Left kidney (tissue), 2 donors: Measurements from ENCODE around the gene SLC38A10. TPM values are rescaled to one million over a fixed set of nuclear protein-coding genes. Genes with fewer than 3 reads are reported as not detected.

Experiments used
- DNase-seq: peaks from one replicate; pipeline ENCODE4 v3.0.0-alpha.2; 2013
- polyA plus RNA-seq: library from polyadenylated mRNA; unstranded; fragments of 120-200 nt; gene quantifications from one replicate; pipeline ENCODE4 v1.2.1, GENCODE V29; 2013; ENCODE audit not compliant: insufficient read length

SLC38A10 gene
- polyA plus RNA-seq, 1 donor, result 56.3 TPM

DNA sequence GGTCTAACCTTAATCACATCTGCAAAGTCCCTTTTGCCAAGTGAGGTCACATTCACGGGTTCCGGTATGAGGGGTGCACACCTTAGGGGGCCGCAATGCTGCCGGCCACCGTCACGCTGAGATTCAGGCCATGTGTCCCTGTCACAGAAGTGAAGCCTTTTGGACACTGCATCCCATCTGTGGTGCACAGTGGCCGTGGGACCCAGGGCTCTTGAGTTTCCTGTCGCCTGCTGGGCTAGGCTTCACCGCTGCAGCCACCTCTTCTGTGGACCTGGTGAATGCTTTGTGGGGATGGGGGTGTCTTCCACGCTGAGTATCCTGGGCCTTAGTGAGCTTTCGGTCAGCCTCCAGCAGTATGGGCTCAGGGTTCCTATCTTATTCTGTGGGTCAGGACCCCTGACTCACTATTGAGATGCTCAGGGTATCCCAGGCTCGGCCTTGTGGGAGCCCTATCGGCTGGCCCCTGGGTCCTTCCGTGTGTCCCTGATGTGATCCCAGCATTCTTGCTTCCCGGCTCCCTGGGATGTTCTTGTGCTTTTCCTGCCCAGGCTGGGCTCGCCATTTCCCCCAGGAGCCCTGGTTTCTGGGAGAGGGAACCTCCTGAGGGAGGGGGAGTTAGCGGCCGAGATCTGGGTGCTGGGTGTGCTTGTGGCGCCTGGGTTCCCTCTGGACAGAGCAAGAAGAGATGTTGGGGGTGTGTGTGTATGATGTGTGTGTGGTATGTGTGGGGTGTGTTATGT is 4.9 kb upstream of the SLC38A10 start:
- DNase-seq, result no peak

DNA sequence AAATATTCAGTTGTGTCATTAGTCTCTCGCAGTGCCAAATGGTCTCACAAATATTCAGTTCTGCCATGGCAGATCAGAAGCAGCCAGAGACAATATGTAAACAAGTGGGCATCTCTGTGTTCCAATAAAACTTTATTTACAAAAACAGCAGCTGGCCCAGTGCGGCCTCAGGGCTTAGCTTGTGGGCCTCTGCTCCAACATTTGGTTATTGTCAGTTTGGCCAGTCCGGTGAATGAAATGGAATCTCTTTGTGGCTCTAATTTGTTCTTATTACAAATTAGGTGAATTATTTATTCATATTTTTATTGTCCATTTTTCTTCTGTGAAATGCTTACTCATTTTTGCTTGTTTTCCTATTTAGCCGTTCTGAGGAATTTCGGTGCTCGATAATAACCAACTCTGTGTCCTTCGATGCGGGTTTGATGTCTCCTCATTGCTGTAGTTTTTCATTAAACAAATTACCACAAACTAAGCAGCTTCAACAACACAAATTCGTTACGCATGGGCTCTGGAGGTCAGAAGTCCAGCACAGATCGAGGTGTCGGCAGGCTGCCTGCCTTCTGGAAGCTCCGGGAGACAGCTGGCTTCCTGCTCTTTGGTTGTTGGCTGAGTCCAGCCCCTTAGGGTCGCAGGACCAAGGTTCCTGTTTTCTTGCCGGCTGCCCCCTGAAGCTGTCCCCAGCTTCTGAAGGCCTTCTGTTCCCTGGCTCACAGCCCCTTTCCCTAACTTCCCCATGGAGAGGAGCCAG is 4.1 kb upstream of the SLC38A10 start:
- DNase-seq, result no peak

DNA sequence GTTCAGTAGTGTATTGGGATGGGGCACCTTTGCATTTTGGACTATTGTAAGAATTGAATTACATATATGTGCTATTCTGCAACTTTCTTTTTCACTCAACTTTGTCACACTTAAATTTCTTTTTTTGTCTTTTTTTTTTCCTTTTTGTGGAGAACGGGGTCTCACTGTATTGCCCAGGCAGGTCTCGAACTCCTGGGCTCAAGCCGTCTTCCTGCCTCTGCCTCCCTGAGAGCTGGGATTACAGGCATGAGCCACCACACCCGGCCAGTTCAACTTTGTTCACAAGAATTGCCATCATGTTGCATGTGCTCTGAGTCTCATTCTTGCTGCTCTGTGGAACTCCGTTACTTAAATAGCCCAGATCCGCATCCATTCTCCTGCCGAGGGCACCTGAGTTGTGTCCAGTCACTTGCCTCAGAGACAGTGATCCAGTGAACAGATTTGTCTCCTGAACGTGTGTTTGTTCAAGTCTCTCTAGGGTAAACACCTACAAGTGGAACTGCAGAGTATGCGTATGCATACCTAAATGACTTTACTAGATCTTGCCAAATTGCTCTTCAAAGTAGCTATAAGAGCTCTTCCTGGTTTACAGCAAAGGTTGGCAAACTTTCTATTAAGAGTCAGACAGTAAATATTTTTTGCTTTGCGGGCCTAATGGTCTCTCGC is 3.4 kb upstream of the SLC38A10 start:
- no peak for DNase-seq

GRCh38 chr17:81295676-81296381 is 722 bp upstream of the SLC38A10 start:
- no peak for DNase-seq

GRCh38 chr17:81294512-81295030 is 536 bp downstream of the SLC38A10 start:
- DNase-seq, result no peak

- DNase-seq, result no peak
Observed at GRCh38 chr17:81292450-81292849, 2.7 kb downstream of the SLC38A10 start.

GRCh38 chr17:81291662-81292061 is 3.4 kb downstream of the SLC38A10 start:
- DNase-seq, result no peak

- no peak for DNase-seq
Observed at GRCh38 chr17:81290230-81290629, 4.9 kb downstream of the SLC38A10 start.

DNA sequence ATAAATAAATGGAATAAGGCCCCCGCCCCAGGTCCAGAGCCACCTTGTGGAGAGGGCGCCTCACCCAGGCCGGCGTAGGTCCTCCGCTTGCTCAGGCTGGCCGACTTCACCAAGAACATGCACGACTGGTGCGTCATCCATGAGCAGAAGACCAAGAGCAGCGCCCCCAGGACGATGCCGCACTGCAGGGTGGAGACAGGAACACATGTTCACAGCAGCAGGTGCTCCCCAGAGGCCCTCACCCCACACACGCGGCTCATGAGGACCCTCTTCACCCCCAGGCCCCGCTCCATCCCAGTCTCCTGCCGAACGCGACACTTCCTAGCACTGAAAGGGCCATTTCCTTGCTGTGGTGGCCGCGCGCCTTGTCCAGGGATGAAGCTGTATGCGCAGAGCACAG is 5.5 kb downstream of the SLC38A10 start:
- DNase-seq, result no peak

GRCh38 chr17:81288715-81289114 is 6.4 kb downstream of the SLC38A10 start:
- no peak for DNase-seq

GRCh38 chr17:81287741-81288430 is 7.2 kb downstream of the SLC38A10 start:
- DNase-seq, result no peak

DNA sequence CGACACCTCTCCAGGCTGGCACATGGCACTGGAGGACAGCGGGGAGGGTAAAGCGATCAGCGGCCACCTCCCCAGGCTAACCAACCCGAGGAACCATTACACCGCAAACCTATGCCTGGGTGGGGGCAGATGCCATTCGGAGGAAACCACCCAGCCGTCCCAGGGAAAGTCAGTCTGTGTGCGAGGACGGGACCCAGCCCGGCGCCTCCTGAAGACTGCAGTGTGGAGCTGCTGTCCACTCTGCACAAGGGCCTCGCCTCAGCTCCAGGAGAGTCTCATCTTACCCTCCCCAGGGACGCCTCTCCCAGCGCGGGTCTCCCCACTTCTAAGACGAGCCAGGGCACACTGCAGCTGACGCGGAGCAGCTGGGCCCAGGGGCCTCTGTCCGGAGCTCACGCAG is 8.0 kb downstream of the SLC38A10 start:
- no peak for DNase-seq

- no peak for DNase-seq
Observed at GRCh38 chr17:81286491-81287145, 8.5 kb downstream of the SLC38A10 start.

GRCh38 chr17:81285894-81286293 is 9.2 kb downstream of the SLC38A10 start:
- DNase-seq, result no peak

GRCh38 chr17:81285179-81285878 is 9.8 kb downstream of the SLC38A10 start:
- DNase-seq, result no peak

DNA sequence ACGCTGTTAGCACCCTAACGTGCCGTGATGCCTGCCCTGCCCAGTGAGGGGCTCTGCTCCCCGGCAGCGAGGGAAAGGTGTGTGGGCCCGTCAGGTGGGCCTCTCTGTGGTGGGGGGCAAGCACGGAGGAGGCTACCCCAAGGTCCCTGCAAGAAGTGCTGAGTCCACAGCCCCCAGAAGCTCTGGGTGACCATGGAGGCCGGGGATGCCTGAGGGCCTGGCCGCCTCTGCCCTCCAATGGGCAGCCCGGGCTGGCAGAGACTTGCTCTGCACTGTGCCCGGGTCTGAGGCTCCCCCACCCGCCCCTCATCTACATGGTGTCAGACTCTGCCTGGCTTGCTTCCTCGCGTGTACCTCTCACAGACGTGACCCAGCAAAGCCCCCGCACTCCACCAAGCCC is 12.2 kb downstream of the SLC38A10 start:
- no peak for DNase-seq

DNA sequence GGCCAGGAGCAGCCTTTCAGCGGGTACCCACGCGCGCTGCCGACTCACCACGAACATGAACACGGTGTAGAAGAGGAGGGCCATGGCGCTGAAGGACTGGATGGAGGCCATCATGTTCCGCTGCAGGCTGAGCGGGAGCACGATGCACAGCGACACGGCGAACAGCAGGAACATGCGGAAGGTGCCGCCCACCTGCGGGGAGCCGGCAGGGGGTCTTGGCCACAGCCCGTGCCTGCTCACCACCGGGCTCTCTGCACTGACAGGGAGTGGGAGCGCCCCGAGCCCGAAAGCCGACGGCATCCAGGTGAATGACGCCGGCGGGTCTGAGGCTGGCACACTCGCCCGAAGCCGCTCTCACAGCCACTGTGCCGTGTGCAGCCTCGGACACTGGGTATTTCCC is 13.0 kb downstream of the SLC38A10 start:
- DNase-seq, result no peak

DNA sequence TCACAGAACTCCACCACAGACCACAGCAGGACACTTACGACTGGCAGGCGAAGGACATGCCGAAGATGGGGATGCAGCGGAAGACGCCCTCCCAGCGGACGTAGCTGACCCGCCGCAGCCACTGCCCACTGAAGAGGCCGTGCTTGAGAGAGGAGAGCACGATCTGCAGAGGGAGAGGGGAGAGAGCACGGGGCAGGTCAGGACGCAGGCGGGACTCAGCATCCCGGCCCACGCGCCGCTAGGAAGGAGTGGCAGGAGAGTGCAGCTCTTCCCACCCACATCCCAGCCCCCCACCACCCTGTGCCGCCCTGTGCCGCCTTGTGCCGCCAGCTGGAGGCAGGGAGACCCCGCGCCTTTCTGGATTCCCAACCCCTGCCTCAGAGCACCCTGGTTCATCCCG is 14.5 kb downstream of the SLC38A10 start:
- no peak for DNase-seq

DNA sequence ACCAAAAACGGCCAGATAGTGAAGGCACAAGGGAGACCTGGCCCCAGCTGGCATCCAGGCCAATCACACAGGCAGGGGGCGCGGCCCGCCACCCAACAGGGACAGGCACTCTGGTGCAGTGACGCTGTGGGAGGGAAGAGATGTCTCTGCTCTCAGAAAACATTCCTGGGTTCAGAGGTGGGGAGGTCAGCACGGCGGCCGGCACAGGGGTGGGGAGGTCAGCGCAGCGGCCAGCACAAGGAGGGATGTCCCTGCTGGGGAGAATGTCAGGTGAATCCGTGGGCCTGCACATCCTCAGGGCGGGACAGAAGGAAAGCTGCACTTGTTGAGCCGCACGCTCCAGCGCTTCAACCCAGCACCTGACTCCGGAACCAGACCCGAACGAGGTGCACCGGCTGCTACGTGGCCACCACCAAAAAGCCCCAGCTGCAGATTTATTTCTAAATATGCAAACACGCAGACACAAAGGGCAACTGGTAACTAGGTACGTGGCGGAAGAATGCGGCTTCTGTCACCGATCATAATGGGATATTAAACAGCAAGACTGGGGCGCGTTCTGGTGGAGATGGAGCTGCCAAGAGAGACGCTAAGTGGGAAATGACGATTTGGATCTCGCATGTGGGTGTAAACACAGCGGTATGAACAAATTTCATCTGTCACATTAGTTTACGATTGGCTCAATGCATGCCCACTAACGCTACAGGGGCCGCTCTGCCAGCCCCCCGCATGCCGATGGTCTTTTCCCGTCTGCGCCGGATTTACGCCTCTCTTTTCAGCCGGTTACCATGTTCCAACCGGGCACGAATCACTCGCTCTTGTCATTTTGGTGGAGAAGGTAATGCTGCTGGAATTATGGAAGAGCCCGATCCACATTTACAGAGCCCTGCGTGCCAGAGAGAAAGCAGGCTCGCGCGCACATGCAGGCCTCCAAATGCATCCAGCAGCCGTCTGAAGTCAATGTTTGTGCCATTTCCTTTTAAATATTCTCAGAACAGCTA is 15.5 kb downstream of the SLC38A10 start:
- DNase-seq, result no peak
